ENCODE results near the gene RPL32. TPM values are rescaled to one million over a fixed set of nuclear protein-coding genes. Genes with fewer than 3 reads are reported as not detected.

The RPL32 gene
- polyA plus RNA-seq, 5 donors = 2,442 to 3,164 (median 2,704) TPM

- DNase-seq = no peak
Measured at GRCh38 chr3:12838179-12838965, 3.0 kb downstream of the RPL32 start.

DNA sequence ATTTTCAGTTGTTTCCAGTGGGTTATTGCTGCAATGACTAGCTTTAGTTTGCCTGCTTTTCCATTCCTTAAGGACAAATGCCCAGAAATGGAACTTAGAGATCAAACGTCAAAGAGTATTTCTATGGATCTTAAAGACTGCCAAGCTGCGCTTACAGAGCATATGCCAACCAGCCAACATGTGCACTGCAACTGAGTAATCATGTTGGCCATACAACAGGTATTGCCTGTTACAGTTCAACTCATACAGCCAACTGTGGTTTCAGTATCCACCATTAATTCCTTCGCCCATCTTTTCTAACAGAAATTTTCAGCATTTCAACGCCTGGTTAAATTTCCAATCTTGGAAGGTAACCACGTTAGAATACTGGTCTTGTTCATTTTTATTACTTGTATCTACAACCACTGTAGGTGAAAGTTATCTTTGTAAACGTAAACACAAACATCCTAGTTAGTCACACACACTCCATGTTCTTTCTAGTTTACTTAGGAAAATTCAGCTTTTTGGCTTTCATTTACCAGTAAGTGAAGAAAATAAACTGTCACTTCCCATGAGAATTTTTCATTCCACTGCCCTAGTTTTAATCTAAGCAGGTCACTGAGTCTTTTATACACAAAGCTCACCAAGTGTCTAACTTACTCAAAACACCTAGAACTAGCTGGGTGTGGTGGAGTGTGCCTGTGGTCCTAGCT lies 3.9 kb downstream of the RPL32 start:
- DNase-seq = no peak

DNA sequence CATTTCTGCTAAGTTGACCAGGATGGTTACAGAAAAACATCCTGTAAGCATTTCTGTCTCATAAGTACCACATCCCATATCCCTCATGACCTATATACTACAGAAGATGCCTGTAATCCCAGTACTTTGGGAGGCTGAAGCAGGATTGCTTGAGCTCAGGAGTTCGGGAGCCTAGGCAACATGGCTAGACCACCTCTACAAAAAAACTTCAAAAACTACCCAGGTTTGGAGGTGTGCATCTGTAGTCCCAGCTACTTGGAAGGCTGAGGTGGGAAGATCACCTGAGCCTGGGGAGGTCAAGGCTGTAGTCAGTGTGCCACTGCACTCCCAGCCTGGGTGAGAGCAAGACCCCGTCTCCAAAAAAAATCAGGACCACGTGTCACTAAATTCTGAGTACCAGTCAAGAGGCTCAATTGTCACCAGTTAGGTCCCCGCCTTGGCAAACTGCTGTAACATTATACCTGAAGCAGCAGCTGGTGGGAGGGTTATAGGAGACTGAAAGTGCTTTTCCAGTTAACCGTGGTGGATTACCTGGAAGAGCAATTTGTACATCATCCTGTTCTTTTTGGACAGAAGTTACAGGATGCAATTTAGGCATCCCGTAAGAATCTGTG lies 6.2 kb downstream of the RPL32 start:
- no peak for DNase-seq

DNA sequence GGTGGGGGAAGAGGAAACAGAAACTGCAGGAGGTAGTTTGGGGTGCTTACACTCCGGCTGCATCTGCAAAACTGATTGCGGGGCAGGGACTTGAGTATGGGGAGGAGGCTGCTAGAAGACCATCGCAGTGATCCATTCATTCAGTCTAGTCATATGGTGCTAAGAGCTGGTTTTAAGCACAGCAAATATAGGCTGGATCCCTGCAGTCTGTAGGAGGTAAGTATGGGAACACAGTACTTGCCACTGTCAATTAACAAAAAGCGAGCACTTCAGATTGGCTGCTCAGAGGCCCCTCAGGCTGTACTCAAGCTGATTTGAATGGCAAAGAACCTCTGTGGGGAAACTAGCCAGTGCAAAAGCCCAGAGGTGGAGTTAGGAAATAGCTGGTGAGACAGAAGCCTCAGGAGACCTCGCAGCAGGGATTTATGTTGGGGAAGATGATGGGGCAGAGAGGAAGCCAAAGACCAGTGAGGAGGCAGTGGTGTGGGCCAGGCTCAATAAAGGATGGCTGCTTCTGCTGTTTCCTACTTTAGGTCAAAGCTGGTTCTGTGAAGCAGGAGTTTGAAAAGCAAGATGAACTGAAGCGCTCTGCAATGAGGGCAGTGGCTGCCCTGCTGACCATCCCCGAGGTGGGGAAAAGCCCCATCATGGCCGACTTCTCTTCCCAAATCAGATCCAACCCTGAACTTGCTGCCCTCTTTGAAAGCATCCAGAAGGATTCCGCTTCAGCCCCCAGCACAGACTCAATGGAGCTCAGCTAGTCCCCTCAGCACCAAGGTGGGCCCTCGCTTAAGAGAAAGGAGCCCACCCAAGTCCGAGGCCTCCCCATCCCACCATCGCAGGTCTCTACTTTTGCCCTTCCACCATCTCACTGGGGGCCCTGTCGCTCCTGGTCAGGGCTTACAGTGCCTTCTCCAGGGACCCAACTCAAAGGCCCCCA lies 7.9 kb downstream of the RPL32 start:
- no peak for DNase-seq

DNA sequence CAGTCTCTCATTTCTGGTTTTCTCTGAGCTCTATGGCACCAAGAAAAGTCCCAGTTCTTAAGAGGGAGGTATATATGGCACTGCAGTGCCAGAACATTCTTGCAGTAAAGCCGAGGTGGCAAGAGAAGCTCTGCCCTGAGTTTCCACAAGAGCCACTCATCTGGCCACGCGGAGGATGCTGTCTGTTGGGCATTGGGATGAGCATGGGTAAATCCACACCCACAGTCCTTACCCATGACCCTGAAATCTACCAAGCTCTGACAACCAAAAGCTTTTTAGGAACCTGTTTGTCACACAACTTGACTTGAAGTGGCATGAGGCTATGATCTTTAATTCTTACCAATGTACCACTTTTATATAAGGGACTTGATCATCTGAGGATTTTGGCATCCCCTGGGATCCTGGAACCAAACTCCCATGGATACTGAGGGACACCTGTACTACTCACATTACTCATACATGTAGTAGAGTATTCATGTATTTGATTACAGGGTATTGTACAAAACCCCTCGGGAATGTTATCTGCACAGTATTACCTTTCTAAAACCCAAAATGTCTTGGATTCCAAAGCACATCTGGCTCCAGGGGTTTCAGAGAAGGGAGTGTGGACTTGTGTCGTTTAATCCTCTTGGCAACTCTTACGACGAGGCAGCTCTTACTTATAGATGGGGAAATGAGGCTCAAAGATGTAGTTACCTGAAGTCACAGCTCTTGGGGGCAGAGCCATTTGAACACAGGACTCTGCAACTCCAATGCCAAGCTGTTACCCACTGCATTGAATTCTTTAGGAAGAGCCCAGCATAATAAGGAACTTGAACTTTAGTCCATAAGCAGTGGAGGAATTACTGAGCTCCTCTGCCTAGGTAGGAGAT lies 8.8 kb downstream of the RPL32 start:
- DNase-seq = no peak

GRCh38 chr3:12831301-12831866 lies 10.0 kb downstream of the RPL32 start:
- DNase-seq = no peak

DNA sequence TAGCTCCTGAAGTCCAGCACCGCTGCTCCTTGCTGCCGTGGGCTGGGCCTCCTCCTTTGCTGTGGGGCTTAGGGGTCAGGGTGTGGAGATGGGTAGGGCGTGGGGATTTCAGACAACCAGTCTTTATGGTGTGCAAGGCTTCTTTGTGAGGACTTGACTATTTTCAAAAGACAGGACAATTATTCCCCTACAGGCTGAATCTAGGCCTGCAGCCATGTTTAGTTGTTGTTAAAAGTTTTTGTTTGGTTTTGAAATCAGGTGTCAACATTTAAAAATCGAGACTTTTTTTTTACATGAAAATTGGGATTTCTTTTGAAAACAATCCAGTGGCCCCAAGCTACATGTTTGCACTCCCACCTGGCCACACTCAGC lies 10.6 kb downstream of the RPL32 start:
- no peak for DNase-seq

GRCh38 chr3:12829886-12830784 lies 11.2 kb downstream of the RPL32 start:
- DNase-seq = no peak

- DNase-seq = no peak
Measured at GRCh38 chr3:12829404-12829803, 12.0 kb downstream of the RPL32 start.

GRCh38 chr3:12828751-12829150 lies 12.6 kb downstream of the RPL32 start:
- DNase-seq = no peak

GRCh38 chr3:12825156-12825555 lies 16.2 kb downstream of the RPL32 start:
- DNase-seq = no peak

DNA sequence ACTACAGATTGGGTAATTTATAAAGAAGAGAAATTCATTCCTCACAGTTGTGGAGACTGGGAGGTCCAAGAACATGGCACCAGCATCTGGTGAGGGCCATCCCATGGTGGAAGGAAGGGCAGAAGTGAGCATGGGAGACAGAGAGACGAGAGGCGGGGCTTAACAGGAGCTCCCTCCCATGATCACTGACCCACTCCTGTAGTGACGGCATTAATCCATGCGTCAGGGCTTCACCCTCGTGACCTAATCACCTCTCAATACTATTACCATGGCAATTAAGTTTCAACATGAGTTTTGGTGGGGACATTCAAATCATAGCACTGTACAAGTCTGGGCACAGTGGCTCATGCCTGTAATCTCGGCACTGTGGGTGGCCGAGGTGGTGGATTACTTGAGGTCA lies 17.1 kb downstream of the RPL32 start:
- no peak for DNase-seq

DNA sequence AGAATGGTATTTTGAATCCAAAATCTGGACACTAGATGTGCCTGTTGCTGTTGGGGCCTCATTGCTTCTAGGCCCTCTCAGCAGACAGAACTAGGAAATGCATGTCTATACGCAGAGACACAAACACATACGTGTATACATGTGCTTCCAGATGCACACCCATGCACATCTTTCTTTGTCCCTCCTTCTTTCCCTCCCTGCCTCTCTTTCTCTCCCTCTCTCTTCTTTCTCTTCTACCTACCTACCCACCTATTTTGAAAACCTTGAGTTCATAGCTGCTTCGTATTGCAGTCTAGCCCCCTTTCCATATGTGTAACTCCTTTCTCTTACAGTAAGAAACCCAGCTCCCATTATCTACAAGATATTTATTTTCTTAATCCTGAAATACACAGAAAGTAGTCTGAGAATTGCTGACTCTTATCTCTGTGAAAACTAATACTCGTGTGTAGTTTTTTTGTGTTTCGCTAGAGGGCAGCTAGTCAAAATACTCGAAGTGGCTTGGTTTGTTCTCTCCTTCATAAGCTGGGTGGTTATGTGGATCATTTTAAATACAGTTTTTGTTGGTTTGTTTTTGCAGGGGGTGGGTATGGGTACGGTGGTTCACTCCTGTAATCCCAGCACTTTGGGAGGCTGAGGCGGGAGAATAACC lies 18.5 kb downstream of the RPL32 start:
- DNase-seq = no peak

GRCh38 chr3:12818773-12819172 lies 22.6 kb downstream of the RPL32 start:
- no peak for DNase-seq

DNA sequence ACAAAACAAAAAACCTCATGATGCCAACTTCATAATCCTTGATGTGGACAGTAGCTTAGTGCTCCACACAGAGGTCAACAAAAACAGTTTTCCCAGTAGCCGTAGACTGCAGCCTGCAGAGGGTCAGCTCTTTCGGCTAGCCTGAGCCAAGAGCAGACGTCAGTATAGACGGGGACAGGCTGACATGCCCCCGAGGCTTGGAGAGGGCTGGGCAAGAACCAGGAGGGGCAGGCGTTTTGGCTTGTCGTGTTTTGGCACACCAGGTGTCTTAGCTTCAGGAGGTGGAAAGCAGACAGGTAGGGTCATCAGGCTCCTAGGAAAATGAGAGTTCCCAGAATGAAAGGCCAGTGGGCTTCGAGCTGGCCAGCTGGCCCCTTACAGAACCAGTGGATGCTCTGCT lies 23.1 kb downstream of the RPL32 start:
- no peak for DNase-seq

- no peak for DNase-seq
Measured at GRCh38 chr3:12817343-12817710, 24.0 kb downstream of the RPL32 start.

DNA sequence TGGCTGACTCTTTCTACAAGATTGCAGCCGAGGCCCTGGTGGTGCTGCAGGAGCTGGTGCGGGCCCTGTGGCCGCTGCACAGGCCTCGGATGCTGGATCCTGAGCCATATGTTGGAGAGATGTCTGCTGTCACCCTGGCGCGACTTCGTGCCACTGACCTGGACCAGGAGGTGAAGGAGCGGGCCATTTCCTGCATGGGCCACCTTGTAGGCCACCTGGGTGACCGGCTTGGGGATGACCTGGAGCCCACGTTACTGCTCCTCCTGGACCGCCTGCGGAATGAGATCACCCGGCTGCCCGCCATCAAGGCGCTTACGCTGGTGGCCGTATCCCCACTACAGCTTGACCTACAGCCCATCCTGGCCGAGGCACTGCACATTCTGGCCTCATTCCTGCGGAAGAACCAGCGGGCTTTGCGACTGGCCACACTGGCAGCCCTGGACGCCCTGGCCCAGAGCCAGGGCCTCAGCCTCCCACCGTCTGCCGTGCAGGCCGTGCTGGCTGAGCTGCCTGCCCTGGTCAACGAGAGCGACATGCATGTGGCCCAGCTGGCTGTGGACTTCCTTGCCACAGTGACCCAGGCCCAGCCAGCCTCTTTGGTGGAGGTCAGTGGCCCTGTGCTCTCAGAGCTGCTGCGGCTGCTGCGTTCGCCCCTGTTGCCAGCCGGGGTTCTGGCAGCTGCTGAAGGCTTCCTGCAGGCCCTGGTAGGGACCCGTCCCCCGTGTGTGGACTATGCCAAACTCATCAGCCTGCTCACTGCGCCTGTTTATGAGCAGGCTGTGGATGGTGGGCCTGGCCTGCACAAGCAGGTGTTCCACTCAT lies 24.6 kb downstream of the RPL32 start:
- DNase-seq = no peak

- DNase-seq = no peak
Measured at GRCh38 chr3:12815719-12816118, 25.6 kb downstream of the RPL32 start.

Measured in right lung (tissue), 5 donors.